KMS-11 (cell line): Measurements from ENCODE around the gene CCDC107.

Experiments
- H2AFZ ChIP-seq: fragments of 200-600 bp; sonication (generic); 2 replicates; pipeline ENCODE4 v1.6.1; 2016; ENCODE audit warnings: antibody characterized with exemption, mixed run types, low read depth
- H3K27ac ChIP-seq: fragments of 200-600 bp; sonication (generic); 2 replicates; pipeline ENCODE4 v1.6.1; 2016; ENCODE audit warnings: mild to moderate bottlenecking, mixed run types
- H3K27me3 ChIP-seq: fragments of 200-600 bp; sonication (generic); 2 replicates; pipeline ENCODE4 v1.6.1; 2017; ENCODE audit warnings: mild to moderate bottlenecking, low read depth, mixed run types, moderate library complexity; ENCODE audit not compliant: insufficient read depth
- H3K36me3 ChIP-seq: fragments of 200-600 bp; sonication (generic); 2 replicates; pipeline ENCODE4 v1.6.1; 2017; ENCODE audit warnings: mild to moderate bottlenecking, mixed run types; ENCODE audit not compliant: insufficient read depth
- H3K4me1 ChIP-seq: fragments of 200-600 bp; sonication (generic); 2 replicates; pipeline ENCODE4 v1.6.1; 2016; ENCODE audit warnings: mild to moderate bottlenecking, low read depth, mixed run types; ENCODE audit not compliant: poor library complexity, severe bottlenecking
- H3K4me2 ChIP-seq: fragments of 200-600 bp; sonication (generic); 2 replicates; pipeline ENCODE4 v1.7.0; 2016; ENCODE audit warnings: mild to moderate bottlenecking, mixed run types
- H3K4me3 ChIP-seq: fragments of 200-600 bp; sonication (generic); IDR thresholded peaks from 2 replicates; pipeline ENCODE4 v1.6.1; 2017; ENCODE audit warnings: low read depth, low read length, mixed read lengths; ENCODE audit not compliant: insufficient read depth
- H3K79me2 ChIP-seq: fragments of 200-600 bp; sonication (generic); 2 replicates; pipeline ENCODE4 v1.6.1; 2016; ENCODE audit warnings: low read depth, mixed run types; ENCODE audit not compliant: insufficient read depth
- H3K9ac ChIP-seq: fragments of 200-600 bp; sonication (generic); 2 replicates; pipeline ENCODE4 v1.6.1; 2016; ENCODE audit warnings: mild to moderate bottlenecking, mixed run types
- H4K20me1 ChIP-seq: fragments of 200-600 bp; sonication (generic); 2 replicates; pipeline ENCODE4 v1.6.1; 2016; ENCODE audit warnings: mild to moderate bottlenecking, mixed run types; ENCODE audit not compliant: insufficient read depth
- CTCF ChIP-seq: fragments of 200-600 bp; sonication (generic); conservative IDR thresholded peaks from 2 replicates; pipeline ENCODE4 v1.6.1; 2017; ENCODE audit warnings: low read depth, mild to moderate bottlenecking, antibody characterized with exemption, low read length, moderate library complexity, mixed read lengths

CCDC107 gene

GRCh38 chr9:35684921-35685320, 26.8 kb downstream of the CCDC107 start:
- H3K4me2 ChIP-seq = no peak overlapping the region
- H3K27ac ChIP-seq = no peak overlapping the region
- no peak overlapping the region for H2AFZ ChIP-seq
- no peaks in the 10 kb centered on the region for H4K20me1 ChIP-seq
- H3K4me1 ChIP-seq = no peaks in the 10 kb centered on the region
- no peak overlapping the region for H3K9ac ChIP-seq
- no peak for TF ChIP-seq CTCF
- H3K36me3 ChIP-seq = no peaks in the 10 kb centered on the region
- no peaks in the 10 kb centered on the region for H3K27me3 ChIP-seq
- no peak overlapping the region for H3K4me3 ChIP-seq
- H3K79me2 ChIP-seq = no peaks in the 10 kb centered on the region

GRCh38 chr9:35685506-35685905, 27.4 kb downstream of the CCDC107 start:
- H3K36me3 ChIP-seq = no peaks in the 10 kb centered on the region
- no peak overlapping the region for H3K4me3 ChIP-seq
- H3K4me1 ChIP-seq = no peaks in the 10 kb centered on the region

GRCh38 chr9:35686222-35687203, 28.4 kb downstream of the CCDC107 start:
- Histone ChIP-seq H3K27me3 (no peaks in the 10 kb centered on the region), H3K9ac (no peak overlapping the region), H3K4me1 (no peaks in the 10 kb centered on the region), H3K36me3 (no peaks in the 10 kb centered on the region), H3K27ac (no peak overlapping the region), H3K4me2 (no peak overlapping the region), H3K4me3 (no peak overlapping the region), H2AFZ (no peak overlapping the region), H3K79me2 (no peaks in the 10 kb centered on the region), H4K20me1 (no peaks in the 10 kb centered on the region)
- TF ChIP-seq CTCF = no peak

More at GRCh38 chr9:35685506-35685905, 27.4 kb downstream of the CCDC107 start:
- H3K4me2 ChIP-seq = no peak overlapping the region
- TF ChIP-seq CTCF = no peak
- no peak overlapping the region for H3K27ac ChIP-seq
- H3K27me3 ChIP-seq = no peaks in the 10 kb centered on the region
- H4K20me1 ChIP-seq = no peaks in the 10 kb centered on the region
- H3K79me2 ChIP-seq = no peaks in the 10 kb centered on the region
- H3K9ac ChIP-seq = no peak overlapping the region
- no peak overlapping the region for H2AFZ ChIP-seq

GRCh38 chr9:35687306-35687705, 29.2 kb downstream of the CCDC107 start:
- Histone ChIP-seq H3K36me3 (no peaks in the 10 kb centered on the region), H3K9ac (no peak overlapping the region), H3K4me3 (no peak overlapping the region), H4K20me1 (no peaks in the 10 kb centered on the region), H3K27ac (no peak overlapping the region), H3K79me2 (no peaks in the 10 kb centered on the region), H3K4me1 (no peaks in the 10 kb centered on the region), H3K27me3 (no peaks in the 10 kb centered on the region), H3K4me2 (no peak overlapping the region), H2AFZ (no peak overlapping the region)
- TF ChIP-seq CTCF = no peak
